Bronchial epithelial cell (primary cell): Measurements from ENCODE around the gene MEST. TPM values are rescaled to one million over a fixed set of nuclear protein-coding genes. Genes with fewer than 3 reads are reported as not detected.
A peak's percentile ranks its signal among the peaks of the same experiment; 100 is the strongest.

Source experiments
- DNase-seq: peaks from one replicate; pipeline ENCODE4 v3.0.0-alpha.2; 2010; ENCODE audit warnings: low read depth
- FAIRE-seq: peaks from 2 replicates; lab custom pipeline; 2011; peaks lifted over from hg19 to GRCh38; lab: Jason Lieb, UNC
- H3K27me3 ChIP-seq: 2 replicates; pipeline ENCODE4 v1.5.1; 2011; ENCODE audit warnings: low read length; ENCODE audit not compliant: control insufficient read depth, insufficient read depth
- H3K36me3 ChIP-seq: 2 replicates; pipeline ENCODE4 v1.5.1; 2011; ENCODE audit warnings: low read length; ENCODE audit not compliant: control insufficient read depth, insufficient read depth
- H3K4me3 ChIP-seq: 2 replicates; pipeline ENCODE4 v1.5.1; 2011; ENCODE audit warnings: mild to moderate bottlenecking, low read depth, low read length, control low read depth
- CTCF ChIP-seq: IDR thresholded peaks from 2 replicates; pipeline ENCODE4 v1.5.1; 2011; ENCODE audit warnings: mild to moderate bottlenecking, moderate library complexity, low read length, control low read depth, inconsistent platforms; ENCODE audit not compliant: insufficient read depth, severe bottlenecking
- total RNA-seq: library from RNA; depleted of rRNA; stranded (reverse); fragments of >200 nt; gene quantifications from 2 replicates; pipeline ENCODE4 v1.2.1, GENCODE V29; 2014

MEST gene
- total RNA-seq, 1 donor from 2014 or later, result 11.8 TPM

GRCh38 chr7:130490311-130490791 lies 1.5 kb upstream of the MEST start:
- Histone ChIP-seq H3K27me3 (no peaks in the 10 kb centered on the region), H3K4me3 (no peak overlapping the region), H3K36me3 (no peaks in the 10 kb centered on the region)
- FAIRE-seq, result no peak
- DNase-seq, result no peak
- no peak for TF ChIP-seq CTCF

- peak overlapping the region; percentile 22 for H3K4me3 ChIP-seq
- no peaks in the 10 kb centered on the region for H3K36me3 ChIP-seq
- TF ChIP-seq CTCF, result peak; percentile 57
- H3K27me3 ChIP-seq, result no peaks in the 10 kb centered on the region
- no peak for FAIRE-seq
- no peak for DNase-seq
These were observed 739 bp upstream of the MEST start for GRCh38 chr7:130490888-130491804.

- H3K4me3 ChIP-seq, result peak overlapping the region; percentile 27
- H3K36me3 ChIP-seq, result no peaks in the 10 kb centered on the region
- DNase-seq, result no peak
- no peak for FAIRE-seq
- TF ChIP-seq CTCF, result no peak
- no peaks in the 10 kb centered on the region for H3K27me3 ChIP-seq
These were observed 814 bp downstream of the MEST start for GRCh38 chr7:130492523-130493274.

GRCh38 chr7:130493275-130493873 lies 1.5 kb downstream of the MEST start:
- no peak for DNase-seq
- no peak for FAIRE-seq
- Histone ChIP-seq H3K27me3 (no peaks in the 10 kb centered on the region), H3K36me3 (no peaks in the 10 kb centered on the region), H3K4me3 (peak overlapping the region; percentile 9)
- TF ChIP-seq CTCF, result no peak

GRCh38 chr7:130494431-130494858 lies 2.6 kb downstream of the MEST start:
- H3K36me3 ChIP-seq, result no peaks in the 10 kb centered on the region
- DNase-seq, result no peak
- H3K4me3 ChIP-seq, result no peak overlapping the region
- no peak for FAIRE-seq
- H3K27me3 ChIP-seq, result no peaks in the 10 kb centered on the region
- no peak for TF ChIP-seq CTCF
